Lower lobe of right lung (tissue), 2 donors: ENCODE measurements around the gene DHX9. TPM values are rescaled to one million over a fixed set of nuclear protein-coding genes. Genes with fewer than 3 reads are reported as not detected.
A peak's percentile ranks its signal among the peaks of the same experiment; 100 is the strongest.

Source experiments
- ATAC-seq, 2 donors: fragments of 200-7000 bp; cut with Tn5 transposase; one replicate each; pipeline ENCODE4 v1.9.1; 2020 to 2022; ENCODE audit warnings: mild to moderate bottlenecking in 2 of 2, moderate library complexity in 2 of 2
- DNase-seq: peaks from one replicate; pipeline ENCODE4 v3.0.0-alpha.2; 2020
- H3K27ac ChIP-seq: fragments of 200-600 bp; one replicate; pipeline ENCODE4 v1.8.0; 2022
- H3K27me3 ChIP-seq: fragments of 200-600 bp; one replicate; pipeline ENCODE4 v1.8.0; 2022; ENCODE audit warnings: low read depth
- H3K36me3 ChIP-seq: fragments of 200-600 bp; one replicate; pipeline ENCODE4 v1.8.0; 2022; ENCODE audit warnings: mild to moderate bottlenecking
- H3K4me1 ChIP-seq: fragments of 200-600 bp; one replicate; pipeline ENCODE4 v1.8.0; 2022
- H3K4me3 ChIP-seq: fragments of 200-600 bp; one replicate; pipeline ENCODE4 v1.8.0; 2022; ENCODE audit warnings: mild to moderate bottlenecking
- H3K9me3 ChIP-seq: fragments of 200-600 bp; one replicate; pipeline ENCODE4 v1.8.0; 2022
- CTCF ChIP-seq: fragments of 200-600 bp; IDR thresholded peaks from one replicate; pipeline ENCODE4 v1.8.0; 2022; ENCODE audit warnings: antibody characterized with exemption, mild to moderate bottlenecking
- intact Hi-C: fragments of 100-400 bp; cut with DNase I; formaldehyde crosslinking; loops from one replicate; pipeline ENCODE4 v1.11.0; 2022
- total RNA-seq: library from RNA; stranded (reverse); fragmentation: NEBNext Ultra II Directional; extraction: Animal tissue kit (Norgen Biotek cat#: 25700); gene quantifications from one replicate; pipeline ENCODE4 v1.2.1, GENCODE V29; 2021
- donor health status: DM: no; HTN: yes; CAD: no; lungs with severe emphysema.

DHX9 gene
- total RNA-seq, 1 donor from 2014 or later, result 121 TPM

- DNase-seq (no peak), ATAC-seq (no peak)
- Histone ChIP-seq H3K27ac (no peak overlapping the region), H3K4me1 (no peaks in the 10 kb centered on the region), H3K9me3 (no peaks in the 10 kb centered on the region), H3K4me3 (no peak overlapping the region), H3K36me3 (peaks cover 100% of the 10 kb centered on the region), H3K27me3 (no peaks in the 10 kb centered on the region)
- TF ChIP-seq CTCF, result no peak
- intact Hi-C loops, result no loop called here
These were observed 12.7 kb downstream of the DHX9 start for GRCh38 chr1:182851825-182852224.

- Histone ChIP-seq H3K4me3 (no peak overlapping the region), H3K9me3 (no peaks in the 10 kb centered on the region), H3K27me3 (no peaks in the 10 kb centered on the region), H3K27ac (no peak overlapping the region), H3K4me1 (peaks cover 4% of the 10 kb centered on the region), H3K36me3 (peaks cover 100% of the 10 kb centered on the region)
- TF ChIP-seq CTCF, result no peak
- intact Hi-C loops, result no loop called here
- DNase-seq (no peak), ATAC-seq (no peak)
These were observed 16.8 kb downstream of the DHX9 start for GRCh38 chr1:182855911-182856310.

- no peak for DNase-seq
- no peak for TF ChIP-seq CTCF
- no peaks in the 10 kb centered on the region for H3K27me3 ChIP-seq
- H3K36me3 ChIP-seq, result peaks cover 100% of the 10 kb centered on the region
- no peak overlapping the region for H3K27ac ChIP-seq
- intact Hi-C loops, result no loop called here
- no peak for ATAC-seq
- no peaks in the 10 kb centered on the region for H3K9me3 ChIP-seq
- peaks cover 7% of the 10 kb centered on the region for H3K4me1 ChIP-seq
- no peak overlapping the region for H3K4me3 ChIP-seq
These were observed 18.1 kb downstream of the DHX9 start for GRCh38 chr1:182857212-182857611.

- intact Hi-C loops, result no loop called here
- Histone ChIP-seq H3K4me1 (peaks cover 7% of the 10 kb centered on the region), H3K27ac (no peak overlapping the region), H3K4me3 (no peak overlapping the region), H3K27me3 (no peaks in the 10 kb centered on the region), H3K36me3 (peaks cover 100% of the 10 kb centered on the region), H3K9me3 (no peaks in the 10 kb centered on the region)
- DNase-seq, result no peak
- peak; percentile 92 to 96 for ATAC-seq
- no peak for TF ChIP-seq CTCF
These were observed 21.5 kb downstream of the DHX9 start for GRCh38 chr1:182860658-182861057.

GRCh38 chr1:182861994-182862393 is 22.8 kb downstream of the DHX9 start:
- Histone ChIP-seq H3K9me3 (no peaks in the 10 kb centered on the region), H3K36me3 (peaks cover 100% of the 10 kb centered on the region), H3K4me1 (peaks cover 7% of the 10 kb centered on the region), H3K4me3 (no peak overlapping the region), H3K27me3 (no peaks in the 10 kb centered on the region), H3K27ac (no peak overlapping the region)
- ATAC-seq (no peak), DNase-seq (no peak)
- intact Hi-C loops, result no loop called here
- no peak for TF ChIP-seq CTCF

GRCh38 chr1:182862827-182863226 is 23.7 kb downstream of the DHX9 start:
- H3K27me3 ChIP-seq, result no peaks in the 10 kb centered on the region
- peaks cover 100% of the 10 kb centered on the region for H3K36me3 ChIP-seq
- intact Hi-C loops, result no loop called here
- DNase-seq (no peak), ATAC-seq (no peak)
- H3K27ac ChIP-seq, result no peak overlapping the region
- no peak for TF ChIP-seq CTCF
- no peaks in the 10 kb centered on the region for H3K9me3 ChIP-seq
- no peak overlapping the region for H3K4me3 ChIP-seq
- peaks cover 7% of the 10 kb centered on the region for H3K4me1 ChIP-seq
